Fibroblast of lung (primary cell): ENCODE results near the gene FGF14.

ENCODE experiments used
- EZH2 ChIP-seq: IDR thresholded peaks from 2 replicates; pipeline ENCODE4 v1.5.1; 2012; ENCODE audit warnings: low read length, control low read depth, mild to moderate bottlenecking; ENCODE audit errors: missing control alignments
- TF ChIP-seq, protein P1 (sequence below), 2 donors: IDR thresholded peaks in 1 of 2; conservative IDR thresholded peaks in 1 of 2; 1 replicate in 1 of 2; 2 replicates in 1 of 2; pipeline ENCODE4 v1.5.1; 2011 to 2012; ENCODE audit warnings: low read length in 2 of 2, control low read depth in 1 of 2, inconsistent platforms in 1 of 2, low read depth in 1 of 2, mild to moderate bottlenecking in 1 of 2

GRCh38 chr13:101690871-101691270 lies 711.0 kb downstream of the FGF14 start:
- TF ChIP-seq, protein P1, sequence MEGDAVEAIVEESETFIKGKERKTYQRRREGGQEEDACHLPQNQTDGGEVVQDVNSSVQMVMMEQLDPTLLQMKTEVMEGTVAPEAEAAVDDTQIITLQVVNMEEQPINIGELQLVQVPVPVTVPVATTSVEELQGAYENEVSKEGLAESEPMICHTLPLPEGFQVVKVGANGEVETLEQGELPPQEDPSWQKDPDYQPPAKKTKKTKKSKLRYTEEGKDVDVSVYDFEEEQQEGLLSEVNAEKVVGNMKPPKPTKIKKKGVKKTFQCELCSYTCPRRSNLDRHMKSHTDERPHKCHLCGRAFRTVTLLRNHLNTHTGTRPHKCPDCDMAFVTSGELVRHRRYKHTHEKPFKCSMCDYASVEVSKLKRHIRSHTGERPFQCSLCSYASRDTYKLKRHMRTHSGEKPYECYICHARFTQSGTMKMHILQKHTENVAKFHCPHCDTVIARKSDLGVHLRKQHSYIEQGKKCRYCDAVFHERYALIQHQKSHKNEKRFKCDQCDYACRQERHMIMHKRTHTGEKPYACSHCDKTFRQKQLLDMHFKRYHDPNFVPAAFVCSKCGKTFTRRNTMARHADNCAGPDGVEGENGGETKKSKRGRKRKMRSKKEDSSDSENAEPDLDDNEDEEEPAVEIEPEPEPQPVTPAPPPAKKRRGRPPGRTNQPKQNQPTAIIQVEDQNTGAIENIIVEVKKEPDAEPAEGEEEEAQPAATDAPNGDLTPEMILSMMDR (conservative IDR thresholded peaks at IDR 0.05 in 1 of 2, IDR thresholded peaks at IDR 0.05 in 1 of 2; ENCODE audit: low read depth in 1 of 2, low read length in 2 of 2) = no peak
- TF ChIP-seq EZH2 = no peak
